Dendritic cell treated with granulocyte-macrophage colony-stimulating factor and Interleukin-4, amounts not matched to agents 40 ng/mL and 50 ng/mL, for 4 days (primary cell): ENCODE data around the gene MYMK.

ENCODE experiments used
- H3K27ac Mint-ChIP-seq: one replicate; pipeline ENCODE4 v1.8.0; 2022; ENCODE audit warnings: mild to moderate bottlenecking, mixed read lengths
- H3K27me3 Mint-ChIP-seq: one replicate; pipeline ENCODE4 v1.8.0; 2022; ENCODE audit warnings: mild to moderate bottlenecking, mixed read lengths
- H3K36me3 Mint-ChIP-seq: one replicate; pipeline ENCODE4 v1.8.0; 2022; ENCODE audit warnings: low read depth, mixed read lengths
- H3K4me1 Mint-ChIP-seq: one replicate; pipeline ENCODE4 v1.8.0; 2022; ENCODE audit warnings: low read depth, mixed read lengths
- H3K4me3 Mint-ChIP-seq: one replicate; pipeline ENCODE4 v1.8.0; 2022; ENCODE audit warnings: mild to moderate bottlenecking, moderate library complexity, mixed read lengths
- H3K9me3 Mint-ChIP-seq: one replicate; pipeline ENCODE4 v1.8.0; 2022; ENCODE audit warnings: mixed read lengths
- intact Hi-C: fragments of 100-400 bp; cut with micrococcal nuclease; formaldehyde crosslinking; loops from one replicate; pipeline ENCODE4 v1.15.0; 2022

MYMK gene

GRCh38 chr9:133502112-133502511 is 22.6 kb downstream of the MYMK start:
- no peaks in the 10 kb centered on the region for H3K4me1 Mint-ChIP-seq
- peaks cover 19% of the 10 kb centered on the region for H3K9me3 Mint-ChIP-seq
- H3K36me3 Mint-ChIP-seq: no peaks in the 10 kb centered on the region
- H3K27me3 Mint-ChIP-seq: peaks cover 13% of the 10 kb centered on the region
- no peak overlapping the region for H3K4me3 Mint-ChIP-seq
- intact Hi-C loops: no loop called here
- H3K27ac Mint-ChIP-seq: no peak overlapping the region

- Mint-ChIP-seq H3K27ac (no peak overlapping the region), H3K9me3 (peaks cover 19% of the 10 kb centered on the region), H3K4me3 (no peak overlapping the region), H3K4me1 (no peaks in the 10 kb centered on the region), H3K36me3 (no peaks in the 10 kb centered on the region), H3K27me3 (peaks cover 13% of the 10 kb centered on the region)
- intact Hi-C loops: no loop called here
Measured at GRCh38 chr9:133499892-133500270, 24.9 kb downstream of the MYMK start.

- peaks cover 19% of the 10 kb centered on the region for H3K9me3 Mint-ChIP-seq
- no peak overlapping the region for H3K27ac Mint-ChIP-seq
- H3K4me1 Mint-ChIP-seq: no peaks in the 10 kb centered on the region
- no peaks in the 10 kb centered on the region for H3K36me3 Mint-ChIP-seq
- H3K4me3 Mint-ChIP-seq: no peak overlapping the region
- intact Hi-C loops: no loop called here
- H3K27me3 Mint-ChIP-seq: peaks cover 12% of the 10 kb centered on the region
Measured at GRCh38 chr9:133499132-133499891, 25.4 kb downstream of the MYMK start.

- Mint-ChIP-seq H3K4me3 (no peak overlapping the region), H3K27ac (no peak overlapping the region), H3K4me1 (no peaks in the 10 kb centered on the region), H3K36me3 (no peaks in the 10 kb centered on the region), H3K9me3 (peaks cover 13% of the 10 kb centered on the region), H3K27me3 (peaks cover 4% of the 10 kb centered on the region)
- intact Hi-C loops: no loop called here
Measured at GRCh38 chr9:133496861-133497842, 27.6 kb downstream of the MYMK start.

- Mint-ChIP-seq H3K9me3 (no peaks in the 10 kb centered on the region), H3K27ac (no peak overlapping the region), H3K36me3 (no peaks in the 10 kb centered on the region), H3K27me3 (peaks cover 2% of the 10 kb centered on the region), H3K4me3 (no peak overlapping the region), H3K4me1 (no peaks in the 10 kb centered on the region)
- intact Hi-C loops: no loop called here
Measured at GRCh38 chr9:133495327-133496293, 29.1 kb downstream of the MYMK start.

GRCh38 chr9:133494636-133495326 is 30.0 kb downstream of the MYMK start:
- no peaks in the 10 kb centered on the region for H3K9me3 Mint-ChIP-seq
- no peaks in the 10 kb centered on the region for H3K36me3 Mint-ChIP-seq
- peaks cover 6% of the 10 kb centered on the region for H3K27me3 Mint-ChIP-seq
- H3K4me1 Mint-ChIP-seq: no peaks in the 10 kb centered on the region
- H3K4me3 Mint-ChIP-seq: no peak overlapping the region
- no peak overlapping the region for H3K27ac Mint-ChIP-seq
- intact Hi-C loops: no loop called here

GRCh38 chr9:133493845-133494540 is 30.8 kb downstream of the MYMK start:
- Mint-ChIP-seq H3K9me3 (no peaks in the 10 kb centered on the region), H3K36me3 (no peaks in the 10 kb centered on the region), H3K4me3 (no peak overlapping the region), H3K27me3 (peaks cover 7% of the 10 kb centered on the region), H3K27ac (no peak overlapping the region), H3K4me1 (no peaks in the 10 kb centered on the region)
- intact Hi-C loops: no loop called here

GRCh38 chr9:133493428-133493827 is 31.3 kb downstream of the MYMK start:
- no peaks in the 10 kb centered on the region for H3K9me3 Mint-ChIP-seq
- peaks cover 9% of the 10 kb centered on the region for H3K27me3 Mint-ChIP-seq
- intact Hi-C loops: no loop called here
- no peaks in the 10 kb centered on the region for H3K4me1 Mint-ChIP-seq
- no peaks in the 10 kb centered on the region for H3K36me3 Mint-ChIP-seq
- H3K27ac Mint-ChIP-seq: no peak overlapping the region
- H3K4me3 Mint-ChIP-seq: no peak overlapping the region

GRCh38 chr9:133492061-133493021 is 32.4 kb downstream of the MYMK start:
- H3K9me3 Mint-ChIP-seq: no peaks in the 10 kb centered on the region
- intact Hi-C loops: no loop called here

GRCh38 chr9:133491656-133491925 is 33.2 kb downstream of the MYMK start:
- intact Hi-C loops: no loop called here
- no peak overlapping the region for H3K4me3 Mint-ChIP-seq
- no peaks in the 10 kb centered on the region for H3K4me1 Mint-ChIP-seq
- H3K27me3 Mint-ChIP-seq: peaks cover 12% of the 10 kb centered on the region
- no peak overlapping the region for H3K27ac Mint-ChIP-seq
- H3K36me3 Mint-ChIP-seq: no peaks in the 10 kb centered on the region
- H3K9me3 Mint-ChIP-seq: no peaks in the 10 kb centered on the region

More at GRCh38 chr9:133492061-133493021, 32.4 kb downstream of the MYMK start:
- Mint-ChIP-seq H3K4me1 (no peaks in the 10 kb centered on the region), H3K27me3 (peaks cover 12% of the 10 kb centered on the region), H3K36me3 (no peaks in the 10 kb centered on the region), H3K4me3 (no peak overlapping the region), H3K27ac (no peak overlapping the region)

GRCh38 chr9:133490865-133491655 is 33.7 kb downstream of the MYMK start:
- Mint-ChIP-seq H3K36me3 (no peaks in the 10 kb centered on the region), H3K4me3 (no peak overlapping the region), H3K4me1 (peaks cover 3% of the 10 kb centered on the region), H3K27ac (no peak overlapping the region), H3K9me3 (no peaks in the 10 kb centered on the region), H3K27me3 (peaks cover 12% of the 10 kb centered on the region)
- intact Hi-C loops: no loop called here
